Glomerular endothelial cell (primary cell): Measurements from ENCODE around the gene RHOH. TPM values are rescaled to one million over a fixed set of nuclear protein-coding genes. Genes with fewer than 3 reads are reported as not detected.
"Not testable (repeated sequence)": the region's sequence is repeated elsewhere in the genome, so short reads cannot be mapped to it uniquely, and the experiment has no call there.

Source experiments
- DNase-seq: peaks from one replicate; pipeline ENCODE4 v3.0.0-alpha.2; 2011; ENCODE audit warnings: low read depth, low spot score; ENCODE audit errors: extremely low read depth
- total RNA-seq: library from RNA; depleted of rRNA; stranded (reverse); fragments of >200 nt; gene quantifications from 2 replicates; pipeline ENCODE4 v1.2.3, GENCODE V29; 2015

RHOH gene
- total RNA-seq, 1 donor from 2014 or later, result 0.82 TPM

GRCh38 chr4:40256817-40257216, 60.0 kb downstream of the RHOH start:
- no peak for DNase-seq

- DNase-seq, result no peak
Measured at GRCh38 chr4:40258627-40259026, 61.8 kb downstream of the RHOH start.

- no peak for DNase-seq
Measured at GRCh38 chr4:40261231-40262076, 64.6 kb downstream of the RHOH start.

- DNase-seq, result no peak
Measured at GRCh38 chr4:40262077-40262528, 65.3 kb downstream of the RHOH start.

GRCh38 chr4:40262861-40263260, 66.0 kb downstream of the RHOH start:
- no peak for DNase-seq

- DNase-seq, result no peak
Measured at GRCh38 chr4:40264497-40264896, 67.7 kb downstream of the RHOH start.

GRCh38 chr4:40264995-40265909, 68.4 kb downstream of the RHOH start:
- DNase-seq, result no peak

- no peak for DNase-seq
Measured at GRCh38 chr4:40265910-40266274, 69.1 kb downstream of the RHOH start.

- no peak for DNase-seq
Measured at GRCh38 chr4:40269133-40269532, 72.3 kb downstream of the RHOH start.

GRCh38 chr4:40270609-40271008, 73.8 kb downstream of the RHOH start:
- no peak for DNase-seq

GRCh38 chr4:40275065-40275730, 78.4 kb downstream of the RHOH start:
- DNase-seq, result no peak

- no peak for DNase-seq
Measured at GRCh38 chr4:40276546-40276945, 79.7 kb downstream of the RHOH start.

GRCh38 chr4:40280586-40280985, 83.8 kb downstream of the RHOH start:
- no peak for DNase-seq

- no peak for DNase-seq
Measured at GRCh38 chr4:40281099-40281498, 84.3 kb downstream of the RHOH start.

- DNase-seq, result no peak
Measured at GRCh38 chr4:40281913-40282312, 85.1 kb downstream of the RHOH start.

GRCh38 chr4:40282857-40283256, 86.0 kb downstream of the RHOH start:
- not testable (repeated sequence) for DNase-seq

- DNase-seq, result no peak
Measured at GRCh38 chr4:40283413-40283812, 86.6 kb downstream of the RHOH start.

- no peak for DNase-seq
Measured at GRCh38 chr4:40283968-40284367, 87.1 kb downstream of the RHOH start.

- no peak for DNase-seq
Measured at GRCh38 chr4:40285692-40286091, 88.9 kb downstream of the RHOH start.

- no peak for DNase-seq
Measured at GRCh38 chr4:40288566-40288965, 91.7 kb downstream of the RHOH start.
